Thoracic aorta (tissue), 2 donors: ENCODE measurements around the gene C3orf22. TPM values are rescaled to one million over a fixed set of nuclear protein-coding genes. Genes with fewer than 3 reads are reported as not detected.

ENCODE experiments used
- ATAC-seq: fragments of 150-250 bp; one replicate; pipeline ENCODE4 v1.8.0; 2017; ENCODE audit warnings: low read depth; ENCODE audit not compliant: insufficient number of reproducible peaks, low FRiP score
- DNase-seq: peaks from one replicate; pipeline ENCODE4 v3.0.0-alpha.2; 2020; ENCODE audit warnings: low spot score
- H3K27ac ChIP-seq, 2 donors: fragments of 200-600 bp; sonication (generic); 1 replicate in 1 of 2; 2 replicates in 1 of 2; pipeline ENCODE4 v1.5.1; 2016; ENCODE audit warnings: mild to moderate bottlenecking in 2 of 2, moderate library complexity in 2 of 2
- H3K27me3 ChIP-seq: fragments of 200-600 bp; sonication (generic); replicated peaks from 2 replicates; pipeline ENCODE4 v1.6.0; 2016; ENCODE audit warnings: mild to moderate bottlenecking; ENCODE audit not compliant: insufficient read depth
- H3K36me3 ChIP-seq: fragments of 200-600 bp; sonication (generic); one replicate; pipeline ENCODE4 v1.5.1; 2016
- H3K4me1 ChIP-seq, 2 donors: fragments of 200-600 bp; sonication (generic); 1 replicate in 1 of 2; 2 replicates in 1 of 2; pipeline versions ENCODE4 v1.5.1 to v1.6.0; 2016; ENCODE audit warnings: low read depth in 2 of 2, mild to moderate bottlenecking in 1 of 2; ENCODE audit not compliant: control insufficient read depth in 1 of 2
- H3K4me3 ChIP-seq: fragments of 200-600 bp; sonication (generic); 2 replicates; pipeline ENCODE4 v1.5.1; 2016; ENCODE audit warnings: mild to moderate bottlenecking
- H3K9me3 ChIP-seq: fragments of 200-600 bp; sonication (generic); 2 replicates; pipeline ENCODE4 v1.5.1; 2016
- total RNA-seq, 2 donors: library from RNA; depleted of rRNA; stranded (reverse); fragments of >200 nt; gene quantifications; one replicate each; pipeline versions ENCODE4 v1.1.0 to v1.2.3, GENCODE V29; 2016
- TF ChIP-seq, protein P1 (sequence below): fragments of 200-600 bp; sonication (generic); IDR thresholded peaks from one replicate; pipeline ENCODE4 v1.5.1; 2019; ENCODE audit warnings: antibody characterized with exemption

The C3orf22 gene
- total RNA-seq, 2 donors from 2014 or later, result not detected

DNA sequence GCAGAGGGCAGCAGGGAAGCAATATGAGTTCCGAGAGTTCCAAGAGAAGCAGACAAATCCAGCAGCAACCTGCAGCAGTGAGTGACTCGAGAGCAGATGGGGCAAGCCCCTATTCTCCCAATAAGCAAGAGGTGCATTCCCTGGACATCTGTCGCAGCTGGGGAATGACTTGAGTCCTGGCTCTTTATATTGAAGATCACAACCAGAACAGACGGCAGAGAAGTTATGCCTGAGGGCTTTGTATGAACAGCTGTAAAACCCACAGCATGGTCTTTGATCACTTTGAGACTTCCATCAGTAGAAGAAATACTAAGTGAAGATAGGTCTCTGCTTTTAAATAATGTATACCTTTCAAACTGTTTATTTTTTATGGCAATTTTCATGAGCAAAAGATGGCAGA, 23.6 kb upstream of the C3orf22 start:
- no peak overlapping the region for H3K4me3 ChIP-seq
- H3K9me3 ChIP-seq, result no peaks in the 10 kb centered on the region
- no peak overlapping the region for H3K27ac ChIP-seq
- H3K27me3 ChIP-seq, result no peaks in the 10 kb centered on the region
- no peak for DNase-seq
- TF ChIP-seq, protein P1, sequence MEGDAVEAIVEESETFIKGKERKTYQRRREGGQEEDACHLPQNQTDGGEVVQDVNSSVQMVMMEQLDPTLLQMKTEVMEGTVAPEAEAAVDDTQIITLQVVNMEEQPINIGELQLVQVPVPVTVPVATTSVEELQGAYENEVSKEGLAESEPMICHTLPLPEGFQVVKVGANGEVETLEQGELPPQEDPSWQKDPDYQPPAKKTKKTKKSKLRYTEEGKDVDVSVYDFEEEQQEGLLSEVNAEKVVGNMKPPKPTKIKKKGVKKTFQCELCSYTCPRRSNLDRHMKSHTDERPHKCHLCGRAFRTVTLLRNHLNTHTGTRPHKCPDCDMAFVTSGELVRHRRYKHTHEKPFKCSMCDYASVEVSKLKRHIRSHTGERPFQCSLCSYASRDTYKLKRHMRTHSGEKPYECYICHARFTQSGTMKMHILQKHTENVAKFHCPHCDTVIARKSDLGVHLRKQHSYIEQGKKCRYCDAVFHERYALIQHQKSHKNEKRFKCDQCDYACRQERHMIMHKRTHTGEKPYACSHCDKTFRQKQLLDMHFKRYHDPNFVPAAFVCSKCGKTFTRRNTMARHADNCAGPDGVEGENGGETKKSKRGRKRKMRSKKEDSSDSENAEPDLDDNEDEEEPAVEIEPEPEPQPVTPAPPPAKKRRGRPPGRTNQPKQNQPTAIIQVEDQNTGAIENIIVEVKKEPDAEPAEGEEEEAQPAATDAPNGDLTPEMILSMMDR, result no peak
- no peaks in the 10 kb centered on the region for H3K36me3 ChIP-seq
- ATAC-seq, result no peak
- H3K4me1 ChIP-seq, result no peaks in the 10 kb centered on the region

DNA sequence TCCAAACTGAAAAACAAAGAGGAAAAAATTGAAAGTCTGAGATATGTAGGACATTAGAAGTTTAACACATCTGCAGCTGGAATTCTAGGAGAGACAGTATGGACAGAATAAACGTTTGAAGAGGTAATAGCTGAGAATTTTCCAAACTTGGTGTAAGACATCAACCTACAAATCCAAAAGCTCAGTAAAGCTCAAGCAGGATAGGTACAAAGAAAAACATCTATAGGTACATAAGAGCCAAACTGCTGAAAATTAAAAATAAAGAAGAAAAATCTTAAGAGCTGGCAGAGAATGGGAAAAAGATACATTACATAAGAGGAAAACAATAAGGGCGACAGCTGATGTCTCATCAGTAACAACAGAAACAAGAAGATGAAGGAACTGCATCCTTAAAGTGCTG, 22.8 kb upstream of the C3orf22 start:
- no peaks in the 10 kb centered on the region for H3K9me3 ChIP-seq
- DNase-seq, result no peak
- H3K4me1 ChIP-seq, result no peaks in the 10 kb centered on the region
- TF ChIP-seq, protein P1, result no peak
- no peaks in the 10 kb centered on the region for H3K27me3 ChIP-seq
- no peaks in the 10 kb centered on the region for H3K36me3 ChIP-seq
- ATAC-seq, result no peak
- no peak overlapping the region for H3K4me3 ChIP-seq
- no peak overlapping the region for H3K27ac ChIP-seq

DNA sequence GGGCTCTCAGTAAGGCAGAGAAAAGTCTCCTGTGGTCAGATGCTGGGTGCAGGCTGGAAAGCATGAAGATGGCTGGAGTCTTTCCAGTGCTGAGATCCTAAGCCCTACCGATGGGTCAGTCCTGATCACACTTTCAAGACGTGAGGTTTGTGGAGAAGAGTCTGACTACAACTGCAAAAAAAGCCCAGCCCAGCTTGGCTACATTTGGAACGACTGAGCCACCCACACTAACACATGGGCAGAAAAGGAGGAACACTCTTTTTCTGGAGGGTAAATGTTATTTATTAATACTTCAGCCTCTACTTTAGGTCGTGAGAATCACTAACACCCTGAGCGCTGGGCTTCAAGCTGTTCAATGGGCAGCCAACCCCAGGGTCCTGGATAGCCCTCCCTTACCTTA, 22.0 kb upstream of the C3orf22 start:
- H3K9me3 ChIP-seq, result no peaks in the 10 kb centered on the region
- TF ChIP-seq, protein P1, result no peak
- no peaks in the 10 kb centered on the region for H3K27me3 ChIP-seq
- no peak for ATAC-seq
- DNase-seq, result no peak
- no peak overlapping the region for H3K4me3 ChIP-seq
- no peak overlapping the region for H3K27ac ChIP-seq
- H3K4me1 ChIP-seq, result no peaks in the 10 kb centered on the region
- no peaks in the 10 kb centered on the region for H3K36me3 ChIP-seq

DNA sequence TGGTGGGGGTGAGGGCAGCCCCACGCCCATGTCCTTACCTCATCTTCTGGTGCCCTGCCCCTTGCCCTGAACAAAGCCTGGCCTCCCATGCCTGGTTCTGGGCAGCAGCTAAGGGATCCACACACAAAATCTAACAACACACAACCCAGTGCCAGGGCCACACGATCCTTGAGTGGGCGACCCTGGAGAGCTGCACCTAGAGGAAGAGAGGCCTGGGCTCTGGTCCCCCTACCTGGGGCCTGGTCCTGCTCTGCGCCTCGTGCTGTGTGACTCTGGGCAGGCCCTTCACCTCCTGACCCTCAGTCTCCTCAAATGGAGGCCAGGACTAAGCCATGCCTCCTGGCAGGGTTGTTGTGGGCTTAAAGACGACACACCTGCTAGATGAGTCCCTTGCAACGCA, 20.0 kb upstream of the C3orf22 start:
- DNase-seq (no peak), ATAC-seq (no peak)
- H3K9me3 ChIP-seq, result no peaks in the 10 kb centered on the region
- TF ChIP-seq, protein P1, result no peak
- H3K4me3 ChIP-seq, result no peak overlapping the region
- H3K27me3 ChIP-seq, result no peaks in the 10 kb centered on the region
- H3K27ac ChIP-seq, result no peak overlapping the region
- H3K36me3 ChIP-seq, result no peaks in the 10 kb centered on the region
- H3K4me1 ChIP-seq, result no peaks in the 10 kb centered on the region

DNA sequence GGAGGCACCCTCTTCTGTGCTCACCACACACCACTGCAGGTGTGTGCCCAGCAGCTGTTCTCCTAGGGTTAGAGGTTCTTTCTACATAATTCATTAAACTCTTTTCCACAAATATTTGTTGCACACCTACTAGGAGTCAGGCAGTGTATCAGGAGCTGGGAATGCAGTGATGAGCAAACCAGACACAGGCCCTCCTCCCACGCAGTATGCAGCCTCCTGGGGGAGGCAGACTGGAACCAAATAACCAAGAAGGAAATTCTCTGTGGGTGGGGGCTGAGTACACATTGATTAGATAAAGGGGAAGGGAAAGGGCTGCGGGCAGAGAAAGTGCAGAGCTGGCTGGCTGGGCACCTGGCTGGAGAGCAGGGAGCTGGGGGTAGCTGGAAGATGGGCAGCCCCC, 18.5 kb upstream of the C3orf22 start:
- Histone ChIP-seq H3K27ac (no peak overlapping the region), H3K9me3 (no peaks in the 10 kb centered on the region), H3K4me1 (no peaks in the 10 kb centered on the region), H3K36me3 (no peaks in the 10 kb centered on the region), H3K27me3 (no peaks in the 10 kb centered on the region), H3K4me3 (no peak overlapping the region)
- ATAC-seq, result no peak
- no peak for DNase-seq
- TF ChIP-seq, protein P1, result no peak
